HG03060 (cell line): ENCODE measurements around the gene EPHB1.
A peak's percentile ranks its signal among the peaks of the same experiment; 100 is the strongest.
"Not testable (repeated sequence)": the region's sequence is repeated elsewhere in the genome, so short reads cannot be mapped to it uniquely, and the experiment has no call there.

ENCODE experiments used
- ATAC-seq: cut with Tn5 transposase; IDR thresholded peaks from one replicate; pipeline ENCODE4 v1.9.1; 2021; ENCODE audit warnings: low read depth, moderate number of reproducible peaks; ENCODE audit not compliant: unreplicated experiment

EPHB1 gene

GRCh38 chr3:135226057-135226456 lies 431.0 kb downstream of the EPHB1 start:
- ATAC-seq, result peak; percentile 41

- no peak for ATAC-seq
Observed at GRCh38 chr3:135228201-135228600, 433.1 kb downstream of the EPHB1 start.

GRCh38 chr3:135229018-135229495 lies 434.0 kb downstream of the EPHB1 start:
- ATAC-seq, result no peak

GRCh38 chr3:135231737-135232136 lies 436.7 kb downstream of the EPHB1 start:
- no peak for ATAC-seq

GRCh38 chr3:135232226-135232625 lies 437.2 kb downstream of the EPHB1 start:
- no peak for ATAC-seq

- not testable (repeated sequence) for ATAC-seq
Observed at GRCh38 chr3:135233476-135233875, 438.4 kb downstream of the EPHB1 start.

GRCh38 chr3:135235541-135235940 lies 440.5 kb downstream of the EPHB1 start:
- no peak for ATAC-seq

GRCh38 chr3:135237371-135238143 lies 442.5 kb downstream of the EPHB1 start:
- ATAC-seq, result no peak

GRCh38 chr3:135238236-135238830 lies 443.3 kb downstream of the EPHB1 start:
- ATAC-seq, result no peak

GRCh38 chr3:135238871-135239614 lies 444.0 kb downstream of the EPHB1 start:
- ATAC-seq, result no peak

GRCh38 chr3:135239615-135239884 lies 444.5 kb downstream of the EPHB1 start:
- ATAC-seq, result no peak

GRCh38 chr3:135240426-135240825 lies 445.4 kb downstream of the EPHB1 start:
- no peak for ATAC-seq

- no peak for ATAC-seq
Observed at GRCh38 chr3:135242285-135242684, 447.2 kb downstream of the EPHB1 start.

GRCh38 chr3:135243616-135244015 lies 448.6 kb downstream of the EPHB1 start:
- ATAC-seq, result no peak

- no peak for ATAC-seq
Observed at GRCh38 chr3:135246027-135246426, 451.0 kb downstream of the EPHB1 start.

- ATAC-seq, result no peak
Observed at GRCh38 chr3:135248213-135248612, 453.2 kb downstream of the EPHB1 start.

- no peak for ATAC-seq
Observed at GRCh38 chr3:135249186-135249585, 454.1 kb downstream of the EPHB1 start.

GRCh38 chr3:135258916-135259315 lies 463.9 kb downstream of the EPHB1 start:
- no peak for ATAC-seq

- ATAC-seq, result no peak
Observed at GRCh38 chr3:135260025-135260424, 465.0 kb downstream of the EPHB1 start.

- ATAC-seq, result no peak
Observed at GRCh38 chr3:135261214-135261775, 466.2 kb downstream of the EPHB1 start.

- ATAC-seq, result no peak
Observed at GRCh38 chr3:135261916-135262315, 466.9 kb downstream of the EPHB1 start.
